Measurements from ENCODE around the gene RETN.

RETN gene

GRCh38 chr19:7718668-7719067 is 49.8 kb downstream of the RETN start:
- H3K27ac ChIP-seq: no peak overlapping the region
- no peaks in the 10 kb centered on the region for H4K20me1 ChIP-seq (ENCODE audit: insufficient read depth)
- H2AFZ ChIP-seq (ENCODE audit: low read depth): no peak overlapping the region
- no peak overlapping the region for H3K4me3 ChIP-seq (IDR thresholded peaks at IDR 0.05; ENCODE audit: insufficient read depth, low read depth, low read length)
- H3K9ac ChIP-seq: no peak overlapping the region
- H3K4me2 ChIP-seq: no peak overlapping the region
- no peaks in the 10 kb centered on the region for H3K36me3 ChIP-seq (ENCODE audit: insufficient read depth)
- TF ChIP-seq, protein P1, sequence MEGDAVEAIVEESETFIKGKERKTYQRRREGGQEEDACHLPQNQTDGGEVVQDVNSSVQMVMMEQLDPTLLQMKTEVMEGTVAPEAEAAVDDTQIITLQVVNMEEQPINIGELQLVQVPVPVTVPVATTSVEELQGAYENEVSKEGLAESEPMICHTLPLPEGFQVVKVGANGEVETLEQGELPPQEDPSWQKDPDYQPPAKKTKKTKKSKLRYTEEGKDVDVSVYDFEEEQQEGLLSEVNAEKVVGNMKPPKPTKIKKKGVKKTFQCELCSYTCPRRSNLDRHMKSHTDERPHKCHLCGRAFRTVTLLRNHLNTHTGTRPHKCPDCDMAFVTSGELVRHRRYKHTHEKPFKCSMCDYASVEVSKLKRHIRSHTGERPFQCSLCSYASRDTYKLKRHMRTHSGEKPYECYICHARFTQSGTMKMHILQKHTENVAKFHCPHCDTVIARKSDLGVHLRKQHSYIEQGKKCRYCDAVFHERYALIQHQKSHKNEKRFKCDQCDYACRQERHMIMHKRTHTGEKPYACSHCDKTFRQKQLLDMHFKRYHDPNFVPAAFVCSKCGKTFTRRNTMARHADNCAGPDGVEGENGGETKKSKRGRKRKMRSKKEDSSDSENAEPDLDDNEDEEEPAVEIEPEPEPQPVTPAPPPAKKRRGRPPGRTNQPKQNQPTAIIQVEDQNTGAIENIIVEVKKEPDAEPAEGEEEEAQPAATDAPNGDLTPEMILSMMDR (conservative IDR thresholded peaks at IDR 0.05; ENCODE audit: low read depth, low read length): no peak
- peaks cover 42% of the 10 kb centered on the region for H3K27me3 ChIP-seq (ENCODE audit: insufficient read depth, low read depth)
- no peaks in the 10 kb centered on the region for H3K79me2 ChIP-seq (ENCODE audit: insufficient read depth, low read depth)
- no peaks in the 10 kb centered on the region for H3K4me1 ChIP-seq (ENCODE audit: low read depth, poor library complexity, severe bottlenecking)

All from KMS-11 (cell line).